ENCODE measurements around the gene IRF1. TPM values are rescaled to one million over a fixed set of nuclear protein-coding genes. Genes with fewer than 3 reads are reported as not detected.

IRF1 gene
- total RNA-seq, 2 donors from 2014 or later, result 42.2 to 47.0 TPM

DNA sequence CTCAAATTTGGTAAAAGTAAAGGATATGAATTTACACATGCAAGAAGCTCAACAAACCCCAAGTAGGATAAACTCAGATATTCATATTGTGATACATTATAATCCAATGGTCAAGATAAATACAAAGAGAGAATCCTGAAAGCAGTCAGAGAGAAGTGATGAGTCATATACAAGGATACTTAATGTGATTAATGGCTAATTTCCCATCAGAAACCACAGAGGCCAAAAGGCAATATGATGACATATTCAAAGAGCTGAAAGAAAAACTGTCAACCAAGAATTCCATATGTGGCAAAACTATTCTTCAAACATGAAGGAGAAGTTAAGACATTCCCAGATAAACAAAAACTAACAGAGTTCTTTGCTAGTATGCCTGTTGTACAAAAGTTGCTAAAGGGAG, 19.5 kb upstream of the IRF1 start:
- no peak for TF ChIP-seq POLR2A (IDR thresholded peaks at IDR 0.05)
- no peak for TF ChIP-seq POLR2AphosphoS5 (IDR thresholded peaks at IDR 0.05)
- TF ChIP-seq, protein P1, sequence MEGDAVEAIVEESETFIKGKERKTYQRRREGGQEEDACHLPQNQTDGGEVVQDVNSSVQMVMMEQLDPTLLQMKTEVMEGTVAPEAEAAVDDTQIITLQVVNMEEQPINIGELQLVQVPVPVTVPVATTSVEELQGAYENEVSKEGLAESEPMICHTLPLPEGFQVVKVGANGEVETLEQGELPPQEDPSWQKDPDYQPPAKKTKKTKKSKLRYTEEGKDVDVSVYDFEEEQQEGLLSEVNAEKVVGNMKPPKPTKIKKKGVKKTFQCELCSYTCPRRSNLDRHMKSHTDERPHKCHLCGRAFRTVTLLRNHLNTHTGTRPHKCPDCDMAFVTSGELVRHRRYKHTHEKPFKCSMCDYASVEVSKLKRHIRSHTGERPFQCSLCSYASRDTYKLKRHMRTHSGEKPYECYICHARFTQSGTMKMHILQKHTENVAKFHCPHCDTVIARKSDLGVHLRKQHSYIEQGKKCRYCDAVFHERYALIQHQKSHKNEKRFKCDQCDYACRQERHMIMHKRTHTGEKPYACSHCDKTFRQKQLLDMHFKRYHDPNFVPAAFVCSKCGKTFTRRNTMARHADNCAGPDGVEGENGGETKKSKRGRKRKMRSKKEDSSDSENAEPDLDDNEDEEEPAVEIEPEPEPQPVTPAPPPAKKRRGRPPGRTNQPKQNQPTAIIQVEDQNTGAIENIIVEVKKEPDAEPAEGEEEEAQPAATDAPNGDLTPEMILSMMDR (IDR thresholded peaks at IDR 0.05), result no peak
- intact Hi-C loops (cut with DNase I), result no loop called here
- H3K27me3 ChIP-seq (replicated peaks; ENCODE audit: insufficient read depth), result no peaks in the 10 kb centered on the region
- H3K36me3 ChIP-seq, result no peaks in the 10 kb centered on the region
- H3K9me3 ChIP-seq, result no peaks in the 10 kb centered on the region
- DNase-seq (ENCODE audit: low spot score), result no peak
- peaks cover 2% of the 10 kb centered on the region for H3K4me1 ChIP-seq (replicated peaks)
- H3K4me3 ChIP-seq, result no peak overlapping the region
- H3K27ac ChIP-seq, result no peak overlapping the region

DNA sequence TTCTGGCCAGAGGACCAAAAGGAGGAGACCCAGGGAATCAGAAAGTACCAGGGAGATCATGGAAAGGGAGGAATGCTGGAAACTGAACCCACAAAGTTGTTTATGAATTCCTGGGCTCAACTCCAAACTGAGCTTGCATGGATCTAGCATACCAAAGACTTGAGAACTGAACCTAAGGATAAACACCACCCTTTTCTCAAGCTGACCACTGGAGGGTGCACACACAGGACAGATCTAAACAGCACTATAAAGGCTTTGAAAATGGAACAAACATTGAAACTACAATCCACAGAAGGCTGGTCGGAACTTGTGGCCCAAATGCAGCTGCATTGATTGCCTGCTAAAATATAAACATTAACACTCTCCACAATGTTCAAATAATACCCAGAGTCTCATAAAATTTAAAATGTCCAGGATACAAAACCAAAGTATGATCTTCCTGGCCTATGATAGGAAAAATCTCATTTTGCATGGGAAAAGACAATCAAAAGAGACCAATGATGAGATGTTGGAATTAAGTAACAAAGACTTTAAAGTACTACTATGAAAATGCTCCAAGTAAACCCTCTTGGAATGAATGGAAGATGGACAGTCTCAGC, 15.6 kb upstream of the IRF1 start:
- TF ChIP-seq, protein P1 (IDR thresholded peaks at IDR 0.05), result peak in 3 of 4 experiments; percentile 23 to 43 (median 39)
- TF ChIP-seq POLR2A (IDR thresholded peaks at IDR 0.05), result no peak
- peak; percentile 43 for TF ChIP-seq POLR2AphosphoS5 (IDR thresholded peaks at IDR 0.05)
- no peaks in the 10 kb centered on the region for H3K36me3 ChIP-seq
- H3K27me3 ChIP-seq (replicated peaks; ENCODE audit: insufficient read depth), result no peaks in the 10 kb centered on the region
- DNase-seq (ENCODE audit: low spot score), result no peak
- peaks cover 2% of the 10 kb centered on the region for H3K4me1 ChIP-seq (replicated peaks)
- no peak overlapping the region for H3K4me3 ChIP-seq
- intact Hi-C loops (cut with DNase I), result no loop called here
- WGBS, result 26% methylated on average over 1 of the region's 1 CpG
- H3K27ac ChIP-seq, result no peak overlapping the region
- no peaks in the 10 kb centered on the region for H3K9me3 ChIP-seq

GRCh38 chr5:132505641-132506040, 15.1 kb upstream of the IRF1 start:
- WGBS, result 74% methylated on average over 2 of the region's 2 CpGs

GRCh38 chr5:132504746-132505145, 14.2 kb upstream of the IRF1 start:
- WGBS, result 55% methylated on average over 4 of the region's 4 CpGs
- no peaks in the 10 kb centered on the region for H3K9me3 ChIP-seq
- TF ChIP-seq POLR2AphosphoS5 (IDR thresholded peaks at IDR 0.05), result peak; percentile 41
- no peak for TF ChIP-seq POLR2A (IDR thresholded peaks at IDR 0.05)
- H3K4me1 ChIP-seq (replicated peaks), result peaks cover 2% of the 10 kb centered on the region
- peak overlapping the region in 1 of 2 donors; percentile 32 for H3K27ac ChIP-seq
- no peaks in the 10 kb centered on the region for H3K27me3 ChIP-seq (replicated peaks; ENCODE audit: insufficient read depth)
- H3K36me3 ChIP-seq, result no peaks in the 10 kb centered on the region
- peak; percentile 9 for DNase-seq (ENCODE audit: low spot score)
- H3K4me3 ChIP-seq, result no peak overlapping the region
- intact Hi-C loops (cut with DNase I), result no loop called here

More at GRCh38 chr5:132505641-132506040, 15.1 kb upstream of the IRF1 start:
- TF ChIP-seq POLR2AphosphoS5 (IDR thresholded peaks at IDR 0.05), result no peak
- TF ChIP-seq POLR2A (IDR thresholded peaks at IDR 0.05), result no peak
- TF ChIP-seq, protein P1 (IDR thresholded peaks at IDR 0.05), result no peak
- Histone ChIP-seq H3K4me1 (replicated peaks) (peaks cover 2% of the 10 kb centered on the region), H3K36me3 (no peaks in the 10 kb centered on the region), H3K9me3 (no peaks in the 10 kb centered on the region), H3K4me3 (no peak overlapping the region), H3K27ac (no peak overlapping the region), H3K27me3 (replicated peaks; ENCODE audit: insufficient read depth) (no peaks in the 10 kb centered on the region)
- intact Hi-C loops (cut with DNase I), result no loop called here
- DNase-seq (ENCODE audit: low spot score), result no peak

DNA sequence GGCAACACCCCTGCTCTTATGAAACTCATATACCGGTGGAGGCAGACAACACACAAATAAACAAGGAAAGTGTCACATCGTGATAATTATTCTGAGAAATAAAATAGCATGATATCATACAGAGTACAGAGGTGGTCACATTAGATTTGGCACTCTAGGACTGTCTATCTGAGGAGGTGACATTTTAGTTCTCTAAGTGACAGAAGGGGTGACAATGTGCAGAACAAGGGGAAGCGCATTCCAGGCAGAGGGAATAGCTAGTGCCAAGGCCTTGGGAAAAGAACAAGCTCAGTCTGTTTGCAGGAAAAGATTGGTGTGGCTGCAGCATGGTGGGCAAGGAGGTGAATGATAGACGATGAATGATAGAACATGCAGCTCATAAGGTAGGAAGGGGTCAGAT, 12.7 kb upstream of the IRF1 start:
- Histone ChIP-seq H3K9me3 (no peaks in the 10 kb centered on the region), H3K4me3 (no peak overlapping the region), H3K36me3 (no peaks in the 10 kb centered on the region), H3K27me3 (replicated peaks; ENCODE audit: insufficient read depth) (no peaks in the 10 kb centered on the region), H3K4me1 (replicated peaks) (peaks cover 2% of the 10 kb centered on the region), H3K27ac (no peak overlapping the region)
- WGBS, result 86% methylated on average over 4 of the region's 4 CpGs
- no peak for DNase-seq (ENCODE audit: low spot score)
- intact Hi-C loops (cut with DNase I), result no loop called here
- TF ChIP-seq, protein P1 (IDR thresholded peaks at IDR 0.05), result no peak
- no peak for TF ChIP-seq POLR2AphosphoS5 (IDR thresholded peaks at IDR 0.05)
- TF ChIP-seq POLR2A (IDR thresholded peaks at IDR 0.05), result no peak

Data from prostate gland (tissue), 2 donors.